ENCODE data around the gene SCUBE3. TPM values are rescaled to one million over a fixed set of nuclear protein-coding genes. Genes with fewer than 3 reads are reported as not detected.

The SCUBE3 gene
- total and polyA plus RNA-seq, 2 of the 13 experiments (the other 11 are each of a cell fraction or from before 2014, with no cell fraction given): not detected

DNA sequence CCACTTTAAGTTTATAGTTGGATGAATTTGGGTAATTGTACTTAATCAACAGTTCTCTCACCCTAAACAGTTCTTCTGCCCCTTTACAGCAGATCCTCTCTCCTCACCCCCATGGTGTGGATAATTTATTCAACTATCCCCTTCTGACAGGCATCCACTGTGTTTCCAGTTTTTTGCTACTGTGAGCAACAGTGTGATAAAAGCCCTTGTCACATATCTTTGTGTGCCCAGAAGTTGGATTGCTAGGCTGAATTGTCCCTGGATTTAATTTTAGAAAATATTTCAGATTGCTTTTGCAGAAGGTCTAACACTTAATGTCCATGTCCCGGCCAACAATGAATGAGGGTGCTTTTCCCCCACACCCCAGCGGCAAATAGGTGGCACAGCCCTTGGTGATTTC, 30.5 kb upstream of the SCUBE3 start:
- intact Hi-C loops (cut with micrococcal nuclease; ENCODE audit: unreplicated experiment): no loop called here
- Histone ChIP-seq H2AFZ (ENCODE audit: low read length) (no peak overlapping the region), H3K27me3 (ENCODE audit: control insufficient read depth in 1 of 2, insufficient read depth in 2 of 2, low read length in 2 of 2) (peaks cover 0 to 11% of the 10 kb centered on the region in 2 experiments; a peak in 3 of 5 replicates), H3K79me2 (ENCODE audit: insufficient read depth, low read length) (no peaks in the 10 kb centered on the region), H4K20me1 (ENCODE audit: insufficient read depth, low read length) (no peaks in the 10 kb centered on the region), H3K27ac (ENCODE audit: extremely low read length, insufficient read depth, low read length) (no peak overlapping the region), H3K9ac (ENCODE audit: insufficient read depth, low read depth, low read length) (no peak overlapping the region), H3K9me3 (ENCODE audit: low read length) (no peaks in the 10 kb centered on the region), H3K36me3 (replicated peaks in 1 of 2; ENCODE audit: control insufficient read depth in 1 of 2, insufficient read depth in 2 of 2, low read length in 2 of 2) (no peaks in the 10 kb centered on the region), H3K4me3 (replicated peaks in 1 of 3; ENCODE audit: insufficient read depth in 1 of 3, low read depth in 2 of 3, low read length in 3 of 3) (no peak overlapping the region), H3K4me1 (ENCODE audit: insufficient read depth, low read length) (peaks cover 32% of the 10 kb centered on the region), H3K4me2 (ENCODE audit: low read depth, low read length) (no peak overlapping the region)
- FAIRE-seq (no peak), ATAC-seq (no peak), DNase-seq (ENCODE audit: low spot score) (no peak)
- no TSS peak for BruUV-seq (replicated peaks)
- no peak for TF ChIP-seq POLR2AphosphoS2 (IDR thresholded peaks at IDR 0.05; ENCODE audit: low read depth, low read length)
- POLR2A ChIA-PET: no interaction called here
- in situ Hi-C loops (cut with HindIII; ENCODE audit: extremely low pct_ligation_motif_present, low pct_unique_long_range_greater_than_20kb): no loop called here
- CTCF ChIA-PET (ENCODE audit: low intra/inter-chr PET ratio, low total read pairs): no interaction called here
- 76% methylated on average over 2 of the region's 2 CpGs for WGBS (ENCODE audit: low lambda C conversion rate)

DNA sequence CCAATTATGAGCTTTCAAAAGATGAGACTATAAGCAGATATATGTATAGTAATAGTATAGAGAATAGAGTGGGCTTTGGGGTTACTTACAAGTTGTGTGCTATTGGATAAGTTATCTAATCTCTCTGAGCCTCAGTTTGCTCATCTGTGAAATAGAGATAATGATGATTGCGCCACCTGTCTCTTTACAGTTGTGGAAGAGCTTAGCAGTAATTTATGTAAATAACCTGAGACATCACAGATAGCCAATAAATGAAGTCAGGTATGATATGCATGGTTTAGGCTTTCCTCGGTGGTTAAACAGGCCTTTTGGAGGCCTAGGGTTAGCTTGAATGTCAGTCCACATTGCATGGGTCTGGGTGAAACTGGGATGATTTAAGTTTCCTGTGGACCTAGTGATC, 29.8 kb upstream of the SCUBE3 start:
- BruUV-seq (replicated peaks): no TSS peak
- Histone ChIP-seq H3K4me2 (ENCODE audit: low read depth, low read length) (no peak overlapping the region), H3K4me1 (ENCODE audit: insufficient read depth, low read length) (peaks cover 32% of the 10 kb centered on the region), H3K4me3 (replicated peaks in 1 of 3; ENCODE audit: insufficient read depth in 1 of 3, low read depth in 2 of 3, low read length in 3 of 3) (no peak overlapping the region), H2AFZ (ENCODE audit: low read length) (no peak overlapping the region), H4K20me1 (ENCODE audit: insufficient read depth, low read length) (no peaks in the 10 kb centered on the region), H3K27ac (ENCODE audit: extremely low read length, insufficient read depth, low read length) (no peak overlapping the region), H3K9ac (ENCODE audit: insufficient read depth, low read depth, low read length) (no peak overlapping the region), H3K79me2 (ENCODE audit: insufficient read depth, low read length) (no peaks in the 10 kb centered on the region), H3K27me3 (ENCODE audit: control insufficient read depth in 1 of 2, insufficient read depth in 2 of 2, low read length in 2 of 2) (peaks cover 2 to 7% of the 10 kb centered on the region in 2 experiments; a peak in 3 of 5 replicates), H3K36me3 (replicated peaks in 1 of 2; ENCODE audit: control insufficient read depth in 1 of 2, insufficient read depth in 2 of 2, low read length in 2 of 2) (no peaks in the 10 kb centered on the region), H3K9me3 (ENCODE audit: low read length) (no peaks in the 10 kb centered on the region)
- no peak for DNase-seq (ENCODE audit: low spot score)
- intact Hi-C loops (cut with micrococcal nuclease; ENCODE audit: unreplicated experiment): loop anchor here (2.0 kb wide), 1 partner anchor 21 kb away; no protein-coding TSS in a partner anchor
- ChIA-PET CTCF (ENCODE audit: low intra/inter-chr PET ratio, low total read pairs) (no interaction called here), POLR2A (no interaction called here)
- in situ Hi-C loops (cut with HindIII; ENCODE audit: extremely low pct_ligation_motif_present, low pct_unique_long_range_greater_than_20kb): no loop called here
- ATAC-seq: no peak
- WGBS (ENCODE audit: low lambda C conversion rate): 38% methylated on average over 2 of the region's 2 CpGs
- FAIRE-seq: no peak
- no peak for TF ChIP-seq ARNTL (CRISPR knock-in tag; IDR thresholded peaks at IDR 0.05)
- TF ChIP-seq CEBPG (CRISPR knock-in tag; IDR thresholded peaks at IDR 0.05): peak; percentile 16; the same call in 1 of the 2 replicates
- TF ChIP-seq MAZ (IDR thresholded peaks at IDR 0.05; ENCODE audit: borderline replicate concordance, low read depth, low read length): no peak
- no peak for TF ChIP-seq MAZ (CRISPR knock-in tag; IDR thresholded peaks at IDR 0.05; ENCODE audit: low read depth)
- TF ChIP-seq TRIM22 (IDR thresholded peaks at IDR 0.05): no peak
- TF ChIP-seq ETV5 (CRISPR knock-in tag; IDR thresholded peaks at IDR 0.05; ENCODE audit: borderline replicate concordance): no peak
- TF ChIP-seq ZNF629 (CRISPR knock-in tag; conservative IDR thresholded peaks at IDR 0.05): peak; percentile 85
- TF ChIP-seq ZNF549 (CRISPR knock-in tag; IDR thresholded peaks at IDR 0.05): no peak
